Endothelial cell of umbilical vein (primary cell): ENCODE results near the gene ASB2. TPM values are rescaled to one million over a fixed set of nuclear protein-coding genes. Genes with fewer than 3 reads are reported as not detected.

Experiments
- BruUV-seq: library from RNA; stranded (reverse); fragments of 400-500 nt; replicated peaks from 2 replicates; lab custom pipeline; 2021; lab: Mats Ljungman, UMichigan
- CTCF ChIA-PET: fragments of 300-600, 350-600 bp; sonication (Branson Sonifier 250); formaldehyde crosslinking; loops from one replicate; lab custom pipeline; 2021; ENCODE audit warnings: antibody characterized with exemption, inconsistent platforms; lab: Charles Lee
- POLR2A ChIA-PET: fragments of 300-600, 350-600 bp; sonication (Branson Sonifier 250); formaldehyde crosslinking; loops from one replicate; lab custom pipeline; 2021; ENCODE audit warnings: antibody characterized with exemption, inconsistent platforms; lab: Charles Lee
- DNase-seq: peaks from one replicate; pipeline ENCODE4 v3.0.0-alpha.2; 2011; ENCODE audit warnings: low read depth, low spot score
- FAIRE-seq: peaks from 2 replicates; lab custom pipeline; 2011; peaks lifted over from hg19 to GRCh38; lab: Jason Lieb, UNC
- H2AFZ ChIP-seq: 2 replicates; pipeline ENCODE4 v1.6.0; 2012; ENCODE audit warnings: low read depth, low read length, control low read depth, inconsistent platforms
- H3K27ac ChIP-seq: 2 replicates; pipeline ENCODE4 v1.5.1; 2011; ENCODE audit warnings: low read depth, mild to moderate bottlenecking, control low read depth, low read length, moderate library complexity; ENCODE audit not compliant: insufficient read depth
- H3K27me3 ChIP-seq, 2 experiments: 2 replicates each; pipeline versions ENCODE4 v1.6.0 to v1.6.1; 2011; ENCODE audit warnings: low read length in 2 of 2, mixed read lengths in 1 of 2; ENCODE audit not compliant: control insufficient read depth in 2 of 2, insufficient read depth in 2 of 2
- H3K36me3 ChIP-seq, 2 experiments: 2 replicates in 1 of 2; 3 replicates in 1 of 2; pipeline ENCODE4 v1.5.1; 2011; ENCODE audit warnings: low read length in 2 of 2, mild to moderate bottlenecking in 1 of 2, moderate library complexity in 1 of 2; ENCODE audit not compliant: control insufficient read depth in 2 of 2, insufficient read depth in 2 of 2; ENCODE audit errors: extremely low read depth in 1 of 2
- H3K4me1 ChIP-seq: 3 replicates; pipeline ENCODE4 v1.5.1; 2011; ENCODE audit warnings: mild to moderate bottlenecking, low read length; ENCODE audit not compliant: control insufficient read depth, insufficient read depth; ENCODE audit errors: extremely low read depth
- H3K4me2 ChIP-seq: 2 replicates; pipeline ENCODE4 v1.6.1; 2011; ENCODE audit warnings: low read length, control low read depth, mixed read lengths; ENCODE audit not compliant: insufficient read depth
- H3K4me3 ChIP-seq, 3 experiments: fragments of 200-600 bp in 1 of 3; sonication (generic), shearing (Covaris generic) in 1 of 3; replicated peaks in 1 of 3; 2 replicates each; pipeline ENCODE4 v1.5.1; 2011 to 2016; ENCODE audit warnings: control low read depth in 3 of 3, low read length in 3 of 3, mild to moderate bottlenecking in 2 of 3, inconsistent platforms in 1 of 3, low read depth in 1 of 3, moderate library complexity in 1 of 3; ENCODE audit not compliant: insufficient read depth in 1 of 3
- H3K79me2 ChIP-seq: 2 replicates; pipeline ENCODE4 v1.6.0; 2012; ENCODE audit warnings: low read length, inconsistent platforms; ENCODE audit not compliant: control insufficient read depth, insufficient read depth
- H3K9ac ChIP-seq: replicated peaks from 2 replicates; pipeline ENCODE3; 2011; ENCODE audit warnings: low read length, control low read depth; ENCODE audit not compliant: insufficient read depth; ENCODE audit errors: extremely low read depth
- H3K9me1 ChIP-seq: replicated peaks from 3 replicates; pipeline ENCODE4 v1.6.0; 2011; ENCODE audit warnings: mild to moderate bottlenecking, low read length; ENCODE audit not compliant: control insufficient read depth, insufficient read depth; ENCODE audit errors: extremely low read depth
- H3K9me3 ChIP-seq: replicated peaks from 2 replicates; pipeline ENCODE4 v1.5.1; 2012; ENCODE audit warnings: low read length, inconsistent platforms; ENCODE audit not compliant: control insufficient read depth, insufficient read depth
- H4K20me1 ChIP-seq: replicated peaks from 2 replicates; pipeline ENCODE3; 2011; ENCODE audit warnings: mild to moderate bottlenecking, low read length; ENCODE audit not compliant: control insufficient read depth, insufficient read depth; ENCODE audit errors: extremely low read depth
- FOS ChIP-seq: IDR thresholded peaks from 2 replicates; pipeline ENCODE4 v1.6.1; 2011; ENCODE audit warnings: mild to moderate bottlenecking, low read length, moderate library complexity, borderline replicate concordance; ENCODE audit not compliant: insufficient read depth
- GATA2 ChIP-seq: IDR thresholded peaks from 2 replicates; pipeline ENCODE4 v1.7.0; 2011; ENCODE audit warnings: low read depth, mild to moderate bottlenecking, moderate library complexity, mixed read lengths, low read length; ENCODE audit not compliant: insufficient read length, insufficient read depth
- JUN ChIP-seq: IDR thresholded peaks from 2 replicates; pipeline ENCODE4 v1.6.1; 2011; ENCODE audit warnings: borderline replicate concordance, low read depth; ENCODE audit not compliant: insufficient read length, insufficient read depth
- MAX ChIP-seq: IDR thresholded peaks from 2 replicates; pipeline ENCODE4 v1.6.1; 2011; ENCODE audit not compliant: insufficient read depth, insufficient read length
- POLR2A ChIP-seq: IDR thresholded peaks from 2 replicates; pipeline ENCODE4 v1.6.1; 2012; ENCODE audit warnings: low read depth, mild to moderate bottlenecking, control low read depth, low read length
- dilution Hi-C: fragments of 300-500 bp; cut with MboI; formaldehyde crosslinking; loops from one replicate; pipeline ENCODE4 v1.15.0; 2019; ENCODE audit warnings: low sequenced_read_pairs; ENCODE audit not compliant: extremely low pct_ligation_motif_present
- intact Hi-C: fragments of 100-400 bp; cut with micrococcal nuclease; formaldehyde crosslinking; loops from one replicate; pipeline ENCODE4 v1.10.0; 2022
- polyA plus RNA-seq, 4 experiments: library from polyadenylated mRNA; depleted of rRNA in 3 of 4; stranded (reverse) in 3 of 4; unstranded in 1 of 4; fragments of >200 nt; gene quantifications; 2 replicates each; pipeline versions ENCODE4 v1.2.1 to v1.2.3, GENCODE V29; 2011 to 2012; ENCODE audit warnings: missing spikeins in 1 of 4
- total RNA-seq: library from RNA; stranded (reverse); gene quantifications from 2 replicates; pipeline ENCODE4 v1.2.3, GENCODE V29; 2021
- TF ChIP-seq, protein P1 (sequence below), 2 donors: IDR thresholded peaks; 1 replicate in 1 of 2; 2 replicates in 1 of 2; pipeline ENCODE4 v1.5.1; 2011; ENCODE audit warnings: low read length in 2 of 2, mild to moderate bottlenecking in 2 of 2, moderate library complexity in 2 of 2, control low read depth in 1 of 2, inconsistent platforms in 1 of 2, low read depth in 1 of 2; ENCODE audit not compliant: insufficient read depth in 1 of 2; ENCODE audit errors: extremely low read depth in 1 of 2

The ASB2 gene
- total and polyA plus RNA-seq, 2 donors (not counting 3 experiments of a cell fraction or from before 2014, with no cell fraction given): not detected

DNA sequence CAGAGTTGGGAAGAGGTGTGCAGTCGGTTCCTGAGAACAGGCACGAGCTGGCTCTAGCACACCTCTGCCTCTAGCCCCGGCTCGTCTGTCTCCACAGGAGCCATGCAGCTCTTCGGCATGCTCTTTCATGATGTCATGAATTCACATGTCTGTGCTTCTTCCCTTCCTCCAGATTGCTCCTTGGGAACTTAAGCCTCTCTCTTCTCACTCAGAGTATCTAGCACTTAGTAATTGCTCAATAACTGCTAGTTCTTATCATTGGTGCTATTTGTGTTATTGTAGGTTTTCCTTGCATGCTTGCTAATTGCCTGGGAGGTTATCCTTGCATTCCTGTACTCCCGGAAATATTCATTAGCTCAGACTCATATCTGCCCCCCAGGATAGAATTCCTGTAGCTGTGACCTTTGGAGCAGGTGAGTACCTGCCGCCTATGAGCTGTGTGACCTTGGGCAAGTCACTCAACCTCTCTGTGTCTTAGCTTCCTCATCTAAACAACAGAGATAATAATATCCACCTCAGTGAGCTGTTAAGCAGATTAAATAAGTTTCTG is 29.8 kb downstream of the ASB2 start:
- no peak for TF ChIP-seq MAX
- no peak for TF ChIP-seq JUN
- TF ChIP-seq, protein P1, sequence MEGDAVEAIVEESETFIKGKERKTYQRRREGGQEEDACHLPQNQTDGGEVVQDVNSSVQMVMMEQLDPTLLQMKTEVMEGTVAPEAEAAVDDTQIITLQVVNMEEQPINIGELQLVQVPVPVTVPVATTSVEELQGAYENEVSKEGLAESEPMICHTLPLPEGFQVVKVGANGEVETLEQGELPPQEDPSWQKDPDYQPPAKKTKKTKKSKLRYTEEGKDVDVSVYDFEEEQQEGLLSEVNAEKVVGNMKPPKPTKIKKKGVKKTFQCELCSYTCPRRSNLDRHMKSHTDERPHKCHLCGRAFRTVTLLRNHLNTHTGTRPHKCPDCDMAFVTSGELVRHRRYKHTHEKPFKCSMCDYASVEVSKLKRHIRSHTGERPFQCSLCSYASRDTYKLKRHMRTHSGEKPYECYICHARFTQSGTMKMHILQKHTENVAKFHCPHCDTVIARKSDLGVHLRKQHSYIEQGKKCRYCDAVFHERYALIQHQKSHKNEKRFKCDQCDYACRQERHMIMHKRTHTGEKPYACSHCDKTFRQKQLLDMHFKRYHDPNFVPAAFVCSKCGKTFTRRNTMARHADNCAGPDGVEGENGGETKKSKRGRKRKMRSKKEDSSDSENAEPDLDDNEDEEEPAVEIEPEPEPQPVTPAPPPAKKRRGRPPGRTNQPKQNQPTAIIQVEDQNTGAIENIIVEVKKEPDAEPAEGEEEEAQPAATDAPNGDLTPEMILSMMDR (IDR thresholded peaks at IDR 0.05; ENCODE audit: extremely low read depth in 1 of 2, insufficient read depth in 1 of 2, low read depth in 1 of 2, low read length in 2 of 2): no peak
- TF ChIP-seq GATA2: no peak
- TF ChIP-seq FOS: no peak
- TF ChIP-seq POLR2A: no peak
- Histone ChIP-seq H3K9ac (no peak overlapping the region), H3K4me3 (no peak overlapping the region), H3K4me1 (peaks cover 5% of the 10 kb centered on the region), H3K9me1 (no peaks in the 10 kb centered on the region), H2AFZ (no peak overlapping the region), H3K9me3 (no peaks in the 10 kb centered on the region), H3K27ac (no peak overlapping the region), H3K27me3 (peaks cover 0 to 1% of the 10 kb centered on the region in 2 experiments), H3K79me2 (no peaks in the 10 kb centered on the region), H3K36me3 (no peaks in the 10 kb centered on the region), H4K20me1 (no peaks in the 10 kb centered on the region), H3K4me2 (no peak overlapping the region)
- ChIA-PET POLR2A (no interaction called here), CTCF (interaction anchor here (0.9 to 1.8 kb wide), 8 partner anchors 9 to 190 kb away, joined by 3 to 6 read pairs (median 4); no protein-coding TSS in a partner anchor)
- BruUV-seq: no TSS peak
- intact Hi-C loops: no loop called here
- no peak for FAIRE-seq
- DNase-seq: no peak
- dilution Hi-C loops: no loop called here
